ENCODE data around the gene NEURL1.

The NEURL1 gene

DNA sequence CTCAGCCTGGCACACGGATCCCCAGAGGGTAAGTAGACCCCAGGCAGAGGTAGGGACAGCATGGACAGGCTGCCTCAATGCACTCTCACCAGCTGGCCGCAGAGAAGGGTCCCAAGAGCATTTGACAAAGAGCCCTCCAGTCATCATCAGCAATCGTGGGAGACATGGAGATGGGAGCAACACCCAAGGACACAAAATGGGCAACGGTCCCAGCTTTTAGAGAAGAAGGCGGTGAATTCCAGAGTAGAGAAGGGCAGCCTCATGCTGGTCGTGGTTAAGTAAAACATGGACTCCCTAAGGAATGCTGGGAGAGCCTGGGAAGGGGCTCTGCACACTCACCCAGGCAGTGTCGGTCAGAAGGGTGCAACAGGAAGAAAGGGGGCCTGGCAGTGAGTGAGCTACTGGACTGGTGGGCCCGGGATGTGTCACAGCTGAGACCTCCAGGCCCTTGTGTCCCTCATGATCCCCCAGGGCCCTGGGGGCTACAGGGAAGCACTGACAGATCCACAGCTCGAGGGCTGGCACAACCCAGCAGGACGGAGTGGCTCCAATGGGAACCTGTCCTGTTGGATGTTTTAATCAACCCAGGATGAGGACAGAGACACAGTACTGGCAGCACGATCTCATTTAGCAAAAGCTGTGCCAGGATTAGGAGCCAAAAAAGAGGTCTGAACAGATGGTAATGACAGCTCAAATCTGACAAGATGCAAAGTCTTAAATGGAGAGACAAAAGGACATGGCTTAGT lies 147.1 kb downstream of the NEURL1 start:
- H3K14ac ChIP-seq (ENCODE audit: low read length) = no peak overlapping the region
- H2AFZ ChIP-seq (ENCODE audit: insufficient read depth, low read length, poor library complexity) = no peak overlapping the region
- H3K79me2 ChIP-seq (ENCODE audit: control insufficient read depth, insufficient read depth, low read length, poor library complexity) = no peaks in the 10 kb centered on the region
- H3K23ac ChIP-seq (ENCODE audit: low read length) = no peak overlapping the region
- no peak overlapping the region for H3K18ac ChIP-seq (ENCODE audit: low read length)
- peaks cover 7 to 13% of the 10 kb centered on the region in 2 experiments for H3K4me1 ChIP-seq (ENCODE audit: control insufficient read depth in 1 of 2, insufficient read depth in 2 of 2, low read length in 2 of 2)
- H2BK12ac ChIP-seq (ENCODE audit: low read length) = no peak overlapping the region
- no peak overlapping the region for H4K12ac ChIP-seq (ENCODE audit: low read depth, low read length)
- no peaks in the 10 kb centered on the region for H3K9me3 ChIP-seq (ENCODE audit: insufficient read depth, low read depth, low read length)
- no peak overlapping the region for H2BK5ac ChIP-seq (ENCODE audit: low read depth, low read length, poor library complexity)
- no peak overlapping the region for H3K4me2 ChIP-seq (ENCODE audit: low read length)
- no peak overlapping the region for H3K4me3 ChIP-seq (ENCODE audit: low read depth, low read length)
- no peak overlapping the region for H4K91ac ChIP-seq (ENCODE audit: low read depth, low read length)
- no peak overlapping the region for H3K4ac ChIP-seq (ENCODE audit: low read depth, low read length)
- WGBS (ENCODE audit: extremely low coverage, insufficient coverage, insufficient read length) = no CpG with 5 or more reads among the region's 11 CpGs
- H3K9ac ChIP-seq (ENCODE audit: low read length) = no peak overlapping the region
- no peaks in the 10 kb centered on the region for H3K79me1 ChIP-seq (ENCODE audit: low read length)
- no peak overlapping the region for H4K8ac ChIP-seq (ENCODE audit: low read depth, low read length)
- DNase-seq = no peak
- no peak overlapping the region for H2AK5ac ChIP-seq (ENCODE audit: low read length)
- no peak overlapping the region for H2BK120ac ChIP-seq (ENCODE audit: insufficient read depth, low read length, poor library complexity)
- no peaks in the 10 kb centered on the region for H3K27me3 ChIP-seq (ENCODE audit: insufficient read depth, low read length)
- H3K27ac ChIP-seq (ENCODE audit: low read depth, low read length) = no peak overlapping the region
- no peaks in the 10 kb centered on the region for H3K36me3 ChIP-seq (ENCODE audit: control insufficient read depth in 1 of 2, insufficient read depth in 2 of 2, low read length in 2 of 2)

DNA sequence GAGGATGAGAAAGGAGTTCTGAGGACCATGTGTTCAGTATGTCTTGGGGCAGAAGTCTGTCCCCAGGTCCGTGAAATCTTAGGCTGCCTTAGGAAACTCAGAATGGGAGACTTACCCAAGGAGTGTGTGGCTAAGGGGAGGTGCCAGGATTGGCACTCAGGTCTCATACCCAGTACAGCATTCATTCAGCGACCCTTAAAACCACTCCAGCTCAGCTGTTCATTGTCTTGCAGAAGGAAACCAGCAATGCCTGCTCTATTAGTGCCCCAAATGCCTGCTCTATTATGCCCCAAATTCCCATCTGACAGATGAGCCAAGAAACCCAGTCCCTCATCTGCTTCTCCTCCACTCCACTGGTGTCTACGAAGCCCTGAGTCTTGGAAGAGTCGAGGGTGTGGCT lies 147.8 kb downstream of the NEURL1 start:
- Histone ChIP-seq H3K27ac (ENCODE audit: low read depth, low read length) (no peak overlapping the region), H3K4ac (ENCODE audit: low read depth, low read length) (no peak overlapping the region), H3K23ac (ENCODE audit: low read length) (no peak overlapping the region), H3K14ac (ENCODE audit: low read length) (no peak overlapping the region), H4K12ac (ENCODE audit: low read depth, low read length) (no peak overlapping the region), H3K36me3 (ENCODE audit: control insufficient read depth in 1 of 2, insufficient read depth in 2 of 2, low read length in 2 of 2) (no peaks in the 10 kb centered on the region), H2BK120ac (ENCODE audit: insufficient read depth, low read length, poor library complexity) (no peak overlapping the region), H2BK5ac (ENCODE audit: low read depth, low read length, poor library complexity) (no peak overlapping the region), H3K4me2 (ENCODE audit: low read length) (no peak overlapping the region), H3K4me3 (ENCODE audit: low read depth, low read length) (no peak overlapping the region), H3K79me1 (ENCODE audit: low read length) (no peaks in the 10 kb centered on the region), H3K27me3 (ENCODE audit: insufficient read depth, low read length) (no peaks in the 10 kb centered on the region), H3K18ac (ENCODE audit: low read length) (no peak overlapping the region), H2AK5ac (ENCODE audit: low read length) (no peak overlapping the region), H3K79me2 (ENCODE audit: control insufficient read depth, insufficient read depth, low read length, poor library complexity) (no peaks in the 10 kb centered on the region), H3K4me1 (ENCODE audit: control insufficient read depth in 1 of 2, insufficient read depth in 2 of 2, low read length in 2 of 2) (peaks cover 9 to 15% of the 10 kb centered on the region in 2 experiments), H3K9ac (ENCODE audit: low read length) (no peak overlapping the region), H2BK12ac (ENCODE audit: low read length) (no peak overlapping the region), H4K8ac (ENCODE audit: low read depth, low read length) (no peak overlapping the region), H4K91ac (ENCODE audit: low read depth, low read length) (no peak overlapping the region), H3K9me3 (ENCODE audit: insufficient read depth, low read depth, low read length) (no peaks in the 10 kb centered on the region), H2AFZ (ENCODE audit: insufficient read depth, low read length, poor library complexity) (no peak overlapping the region)
- no peak for DNase-seq
- WGBS (ENCODE audit: extremely low coverage, insufficient coverage, insufficient read length) = no CpG with 5 or more reads among the region's 4 CpGs

Data from trophoblast cell (in vitro differentiated cells and primary cell).